WTC11 (cell line): ENCODE results near the gene RAPGEF6. TPM values are rescaled to one million over a fixed set of nuclear protein-coding genes. Genes with fewer than 3 reads are reported as not detected.

Experiments
- ATAC-seq: fragments of 200-7000 bp; cut with Tn5 transposase; 2 replicates; pipeline ENCODE4 v1.10.0; 2021; ENCODE audit warnings: mild to moderate bottlenecking, moderate library complexity
- CTCF ChIA-PET: fragments of 300-600 bp; sonication (Branson Sonifier 250); formaldehyde crosslinking; loops from one replicate; lab custom pipeline; 2021; ENCODE audit warnings: antibody characterized with exemption; lab: Charles Lee
- POLR2A ChIA-PET: fragments of 350-600 bp; sonication (Branson Sonifier 250); formaldehyde crosslinking; loops from one replicate; lab custom pipeline; 2021; ENCODE audit warnings: antibody characterized with exemption; lab: Charles Lee
- DNase-seq: peaks from one replicate; pipeline ENCODE4 v3.0.0; 2021; ENCODE audit warnings: low spot score
- H3K27ac Mint-ChIP-seq: 2 replicates; pipeline ENCODE4 v1.8.0; 2021; ENCODE audit warnings: mixed read lengths
- H3K27me3 Mint-ChIP-seq: 2 replicates; pipeline ENCODE4 v1.8.0; 2021; ENCODE audit warnings: low read depth, mild to moderate bottlenecking, moderate library complexity, mixed read lengths
- H3K36me3 Mint-ChIP-seq: 2 replicates; pipeline ENCODE4 v1.8.0; 2021; ENCODE audit warnings: mixed read lengths
- H3K4me1 Mint-ChIP-seq: 2 replicates; pipeline ENCODE4 v1.8.0; 2022; ENCODE audit warnings: mixed read lengths
- H3K4me3 Mint-ChIP-seq: 2 replicates; pipeline ENCODE4 v1.8.0; 2021; ENCODE audit warnings: mild to moderate bottlenecking, moderate library complexity, mixed read lengths
- H3K9me3 Mint-ChIP-seq: 2 replicates; pipeline ENCODE4 v1.8.0; 2021; ENCODE audit warnings: mixed read lengths
- CBFB ChIP-seq: sonication (generic); formaldehyde crosslinking; IDR thresholded peaks from 2 replicates; pipeline ENCODE4 v1.8.1; 2022; ENCODE audit warnings: mild to moderate bottlenecking, low read depth, missing genetic modification reagents
- FOXP1 ChIP-seq: sonication (generic); formaldehyde crosslinking; IDR thresholded peaks from 2 replicates; pipeline ENCODE4 v1.8.0; 2022; ENCODE audit warnings: missing genetic modification reagents, mild to moderate bottlenecking, moderate library complexity, borderline replicate concordance
- GABPB1 ChIP-seq: sonication (generic); formaldehyde crosslinking; IDR thresholded peaks from 2 replicates; pipeline ENCODE4 v1.8.1; 2023; ENCODE audit warnings: mild to moderate bottlenecking, missing genetic modification reagents
- GTF2I ChIP-seq: fragments of 250-450 bp; sonication (Bioruptor Pico); conservative IDR thresholded peaks from 2 replicates; pipeline ENCODE4 v1.4.0; 2021; ENCODE audit warnings: mild to moderate bottlenecking
- KAT7 ChIP-seq: sonication (generic); formaldehyde crosslinking; IDR thresholded peaks from 2 replicates; pipeline ENCODE4 v1.8.1; 2023; ENCODE audit warnings: missing genetic modification reagents, mild to moderate bottlenecking, borderline replicate concordance
- NR3C1 ChIP-seq: sonication (generic); formaldehyde crosslinking; conservative IDR thresholded peaks from 2 replicates; pipeline ENCODE4 v1.8.1; 2023; ENCODE audit warnings: low read depth, mild to moderate bottlenecking, missing genetic modification reagents
- PRRX2 ChIP-seq: fragments of 250-450 bp; sonication (Bioruptor Pico); IDR thresholded peaks from 2 replicates; pipeline ENCODE4 v1.8.0; 2021; ENCODE audit warnings: mild to moderate bottlenecking
- ZNF138 ChIP-seq: sonication (generic); formaldehyde crosslinking; conservative IDR thresholded peaks from 2 replicates; pipeline ENCODE4 v1.8.1; 2022; ENCODE audit warnings: mild to moderate bottlenecking, moderate library complexity, missing genetic modification reagents
- ZNF219 ChIP-seq: sonication (generic); formaldehyde crosslinking; IDR thresholded peaks from 2 replicates; pipeline ENCODE4 v1.8.0; 2023; ENCODE audit warnings: missing genetic modification reagents, mild to moderate bottlenecking, borderline replicate concordance
- ZNF671 ChIP-seq: fragments of 250-450 bp; sonication (Bioruptor Pico); IDR thresholded peaks from 2 replicates; pipeline ENCODE4 v1.8.0; 2021; ENCODE audit warnings: mild to moderate bottlenecking
- total RNA-seq: library from RNA; stranded (reverse); gene quantifications from 3 replicates; pipeline ENCODE4 v1.2.3, GENCODE V29; 2021
- TF ChIP-seq, protein P1 (sequence below): sonication (generic); formaldehyde crosslinking; IDR thresholded peaks from 2 replicates; pipeline ENCODE4 v1.8.1; 2023; ENCODE audit warnings: mild to moderate bottlenecking, missing genetic modification reagents
- TF ChIP-seq, protein P2 (sequence below): sonication (generic); formaldehyde crosslinking; IDR thresholded peaks from 2 replicates; pipeline ENCODE4 v1.8.1; 2022; ENCODE audit warnings: mild to moderate bottlenecking, moderate library complexity, missing genetic modification reagents
- TF ChIP-seq, protein P3 (sequence below): sonication (generic); formaldehyde crosslinking; IDR thresholded peaks from 2 replicates; pipeline ENCODE4 v1.8.1; 2023; ENCODE audit warnings: mild to moderate bottlenecking, missing genetic modification reagents, borderline replicate concordance
- TF ChIP-seq, protein P4 (sequence below): sonication (generic); formaldehyde crosslinking; IDR thresholded peaks from 2 replicates; pipeline ENCODE4 v1.8.0; 2023; ENCODE audit warnings: missing genetic modification reagents, mild to moderate bottlenecking, borderline replicate concordance
- TF ChIP-seq, protein P5 (sequence below): sonication (generic); formaldehyde crosslinking; IDR thresholded peaks from 2 replicates; pipeline ENCODE4 v1.8.1; 2022; ENCODE audit warnings: low read depth, mild to moderate bottlenecking, moderate library complexity, missing genetic modification reagents, borderline replicate concordance
- TF ChIP-seq, protein P6 (sequence below): sonication (generic); formaldehyde crosslinking; IDR thresholded peaks from 2 replicates; pipeline ENCODE4 v1.8.0; 2022; ENCODE audit warnings: mild to moderate bottlenecking, missing genetic modification reagents

Gene RAPGEF6
- total RNA-seq, 1 experiment from 2014 or later: 18.0 TPM

DNA sequence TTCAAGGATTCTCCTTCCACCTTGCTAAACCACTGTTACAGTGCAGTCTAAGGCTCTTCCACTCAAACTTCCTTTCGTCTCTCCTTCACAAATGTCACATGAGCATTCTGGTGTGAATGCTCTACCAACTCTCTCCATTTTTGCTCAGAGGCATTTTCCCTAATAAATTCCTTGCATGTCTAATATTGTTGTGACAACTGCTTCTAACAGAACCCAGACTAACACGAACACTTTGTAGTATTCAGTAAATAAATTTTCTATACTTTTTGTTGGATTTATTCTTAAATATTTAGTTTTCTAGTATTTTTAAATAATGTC, 24.0 kb downstream of the RAPGEF6 start (continued):
- TF ChIP-seq, protein P1, sequence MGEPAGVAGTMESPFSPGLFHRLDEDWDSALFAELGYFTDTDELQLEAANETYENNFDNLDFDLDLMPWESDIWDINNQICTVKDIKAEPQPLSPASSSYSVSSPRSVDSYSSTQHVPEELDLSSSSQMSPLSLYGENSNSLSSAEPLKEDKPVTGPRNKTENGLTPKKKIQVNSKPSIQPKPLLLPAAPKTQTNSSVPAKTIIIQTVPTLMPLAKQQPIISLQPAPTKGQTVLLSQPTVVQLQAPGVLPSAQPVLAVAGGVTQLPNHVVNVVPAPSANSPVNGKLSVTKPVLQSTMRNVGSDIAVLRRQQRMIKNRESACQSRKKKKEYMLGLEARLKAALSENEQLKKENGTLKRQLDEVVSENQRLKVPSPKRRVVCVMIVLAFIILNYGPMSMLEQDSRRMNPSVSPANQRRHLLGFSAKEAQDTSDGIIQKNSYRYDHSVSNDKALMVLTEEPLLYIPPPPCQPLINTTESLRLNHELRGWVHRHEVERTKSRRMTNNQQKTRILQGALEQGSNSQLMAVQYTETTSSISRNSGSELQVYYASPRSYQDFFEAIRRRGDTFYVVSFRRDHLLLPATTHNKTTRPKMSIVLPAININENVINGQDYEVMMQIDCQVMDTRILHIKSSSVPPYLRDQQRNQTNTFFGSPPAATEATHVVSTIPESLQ (CRISPR knock-in tag): no peak

DNA sequence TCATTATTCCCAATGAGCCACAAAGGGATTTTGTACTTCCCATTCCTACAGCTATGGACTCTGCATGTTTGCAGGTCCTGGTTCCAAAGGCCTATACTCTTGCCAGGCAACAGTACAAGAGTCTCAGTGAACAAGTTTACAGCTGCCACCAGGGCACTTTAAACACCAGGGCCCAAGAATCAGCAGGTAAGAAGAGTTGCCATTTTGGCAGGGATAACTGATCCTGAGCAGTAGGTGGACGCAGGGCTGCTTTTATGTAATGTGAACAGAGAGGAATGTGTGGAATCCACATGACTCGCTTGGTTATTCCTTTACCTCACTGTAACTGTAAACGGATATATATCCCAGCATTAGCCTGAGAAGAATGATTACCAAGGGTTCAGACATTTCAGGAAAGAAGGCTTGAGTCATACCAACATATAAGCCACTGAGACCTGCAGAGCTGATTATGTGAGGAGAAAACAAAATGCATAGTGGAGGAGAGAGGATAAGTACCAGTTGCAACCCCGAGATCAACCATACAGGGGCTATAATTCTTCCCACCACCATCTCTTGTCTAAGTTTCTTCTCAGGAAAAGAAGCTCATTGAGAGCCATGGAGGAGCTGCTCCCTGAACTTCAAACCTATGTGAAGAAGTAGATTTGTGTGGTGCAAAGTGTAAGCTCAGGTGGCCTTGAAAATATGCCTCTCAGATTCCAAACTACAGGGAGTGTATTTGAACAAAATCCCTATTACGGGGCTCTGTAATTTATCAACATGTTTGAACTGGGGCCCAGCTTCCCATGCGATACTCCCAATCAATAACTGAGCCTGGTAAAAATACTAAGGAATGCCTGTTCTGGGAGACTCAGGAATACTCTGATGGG, 24.6 kb downstream of the RAPGEF6 start:
- H3K36me3 Mint-ChIP-seq: no peaks in the 10 kb centered on the region
- ChIA-PET CTCF (interaction anchor here (0.5 kb wide), 1 partner anchor 276 kb away, joined by 3 read pairs; no protein-coding TSS in a partner anchor), POLR2A (interaction anchor here (1.9 kb wide), 1 partner anchor 187 kb away, joined by 4 read pairs; the partner anchor contains the start of gene FNIP1)
- no peaks in the 10 kb centered on the region for H3K9me3 Mint-ChIP-seq
- no peak overlapping the region for H3K4me3 Mint-ChIP-seq
- ATAC-seq (peak; percentile 46; the same call in 1 of the 2 replicates), DNase-seq (no peak)
- no peaks in the 10 kb centered on the region for H3K27me3 Mint-ChIP-seq
- TF ChIP-seq, protein P2, sequence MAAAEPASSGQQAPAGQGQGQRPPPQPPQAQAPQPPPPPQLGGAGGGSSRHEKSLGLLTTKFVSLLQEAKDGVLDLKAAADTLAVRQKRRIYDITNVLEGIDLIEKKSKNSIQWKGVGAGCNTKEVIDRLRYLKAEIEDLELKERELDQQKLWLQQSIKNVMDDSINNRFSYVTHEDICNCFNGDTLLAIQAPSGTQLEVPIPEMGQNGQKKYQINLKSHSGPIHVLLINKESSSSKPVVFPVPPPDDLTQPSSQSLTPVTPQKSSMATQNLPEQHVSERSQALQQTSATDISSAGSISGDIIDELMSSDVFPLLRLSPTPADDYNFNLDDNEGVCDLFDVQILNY (CRISPR knock-in tag): no peak
- no peak for TF ChIP-seq FOXP1 (CRISPR knock-in tag)
- TF ChIP-seq GABPB1 (CRISPR knock-in tag): no peak
- no peak for TF ChIP-seq ZNF138
- TF ChIP-seq, protein P3, sequence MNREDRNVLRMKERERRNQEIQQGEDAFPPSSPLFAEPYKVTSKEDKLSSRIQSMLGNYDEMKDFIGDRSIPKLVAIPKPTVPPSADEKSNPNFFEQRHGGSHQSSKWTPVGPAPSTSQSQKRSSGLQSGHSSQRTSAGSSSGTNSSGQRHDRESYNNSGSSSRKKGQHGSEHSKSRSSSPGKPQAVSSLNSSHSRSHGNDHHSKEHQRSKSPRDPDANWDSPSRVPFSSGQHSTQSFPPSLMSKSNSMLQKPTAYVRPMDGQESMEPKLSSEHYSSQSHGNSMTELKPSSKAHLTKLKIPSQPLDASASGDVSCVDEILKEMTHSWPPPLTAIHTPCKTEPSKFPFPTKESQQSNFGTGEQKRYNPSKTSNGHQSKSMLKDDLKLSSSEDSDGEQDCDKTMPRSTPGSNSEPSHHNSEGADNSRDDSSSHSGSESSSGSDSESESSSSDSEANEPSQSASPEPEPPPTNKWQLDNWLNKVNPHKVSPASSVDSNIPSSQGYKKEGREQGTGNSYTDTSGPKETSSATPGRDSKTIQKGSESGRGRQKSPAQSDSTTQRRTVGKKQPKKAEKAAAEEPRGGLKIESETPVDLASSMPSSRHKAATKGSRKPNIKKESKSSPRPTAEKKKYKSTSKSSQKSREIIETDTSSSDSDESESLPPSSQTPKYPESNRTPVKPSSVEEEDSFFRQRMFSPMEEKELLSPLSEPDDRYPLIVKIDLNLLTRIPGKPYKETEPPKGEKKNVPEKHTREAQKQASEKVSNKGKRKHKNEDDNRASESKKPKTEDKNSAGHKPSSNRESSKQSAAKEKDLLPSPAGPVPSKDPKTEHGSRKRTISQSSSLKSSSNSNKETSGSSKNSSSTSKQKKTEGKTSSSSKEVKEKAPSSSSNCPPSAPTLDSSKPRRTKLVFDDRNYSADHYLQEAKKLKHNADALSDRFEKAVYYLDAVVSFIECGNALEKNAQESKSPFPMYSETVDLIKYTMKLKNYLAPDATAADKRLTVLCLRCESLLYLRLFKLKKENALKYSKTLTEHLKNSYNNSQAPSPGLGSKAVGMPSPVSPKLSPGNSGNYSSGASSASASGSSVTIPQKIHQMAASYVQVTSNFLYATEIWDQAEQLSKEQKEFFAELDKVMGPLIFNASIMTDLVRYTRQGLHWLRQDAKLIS (CRISPR knock-in tag): no peak
- TF ChIP-seq, protein P4, sequence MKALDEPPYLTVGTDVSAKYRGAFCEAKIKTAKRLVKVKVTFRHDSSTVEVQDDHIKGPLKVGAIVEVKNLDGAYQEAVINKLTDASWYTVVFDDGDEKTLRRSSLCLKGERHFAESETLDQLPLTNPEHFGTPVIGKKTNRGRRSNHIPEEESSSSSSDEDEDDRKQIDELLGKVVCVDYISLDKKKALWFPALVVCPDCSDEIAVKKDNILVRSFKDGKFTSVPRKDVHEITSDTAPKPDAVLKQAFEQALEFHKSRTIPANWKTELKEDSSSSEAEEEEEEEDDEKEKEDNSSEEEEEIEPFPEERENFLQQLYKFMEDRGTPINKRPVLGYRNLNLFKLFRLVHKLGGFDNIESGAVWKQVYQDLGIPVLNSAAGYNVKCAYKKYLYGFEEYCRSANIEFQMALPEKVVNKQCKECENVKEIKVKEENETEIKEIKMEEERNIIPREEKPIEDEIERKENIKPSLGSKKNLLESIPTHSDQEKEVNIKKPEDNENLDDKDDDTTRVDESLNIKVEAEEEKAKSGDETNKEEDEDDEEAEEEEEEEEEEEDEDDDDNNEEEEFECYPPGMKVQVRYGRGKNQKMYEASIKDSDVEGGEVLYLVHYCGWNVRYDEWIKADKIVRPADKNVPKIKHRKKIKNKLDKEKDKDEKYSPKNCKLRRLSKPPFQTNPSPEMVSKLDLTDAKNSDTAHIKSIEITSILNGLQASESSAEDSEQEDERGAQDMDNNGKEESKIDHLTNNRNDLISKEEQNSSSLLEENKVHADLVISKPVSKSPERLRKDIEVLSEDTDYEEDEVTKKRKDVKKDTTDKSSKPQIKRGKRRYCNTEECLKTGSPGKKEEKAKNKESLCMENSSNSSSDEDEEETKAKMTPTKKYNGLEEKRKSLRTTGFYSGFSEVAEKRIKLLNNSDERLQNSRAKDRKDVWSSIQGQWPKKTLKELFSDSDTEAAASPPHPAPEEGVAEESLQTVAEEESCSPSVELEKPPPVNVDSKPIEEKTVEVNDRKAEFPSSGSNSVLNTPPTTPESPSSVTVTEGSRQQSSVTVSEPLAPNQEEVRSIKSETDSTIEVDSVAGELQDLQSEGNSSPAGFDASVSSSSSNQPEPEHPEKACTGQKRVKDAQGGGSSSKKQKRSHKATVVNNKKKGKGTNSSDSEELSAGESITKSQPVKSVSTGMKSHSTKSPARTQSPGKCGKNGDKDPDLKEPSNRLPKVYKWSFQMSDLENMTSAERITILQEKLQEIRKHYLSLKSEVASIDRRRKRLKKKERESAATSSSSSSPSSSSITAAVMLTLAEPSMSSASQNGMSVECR (CRISPR knock-in tag): no peak
- TF ChIP-seq GTF2I (CRISPR knock-in tag): no peak
- TF ChIP-seq, protein P1 (CRISPR knock-in tag): no peak
- TF ChIP-seq PRRX2 (CRISPR knock-in tag): no peak
- TF ChIP-seq, protein P5, sequence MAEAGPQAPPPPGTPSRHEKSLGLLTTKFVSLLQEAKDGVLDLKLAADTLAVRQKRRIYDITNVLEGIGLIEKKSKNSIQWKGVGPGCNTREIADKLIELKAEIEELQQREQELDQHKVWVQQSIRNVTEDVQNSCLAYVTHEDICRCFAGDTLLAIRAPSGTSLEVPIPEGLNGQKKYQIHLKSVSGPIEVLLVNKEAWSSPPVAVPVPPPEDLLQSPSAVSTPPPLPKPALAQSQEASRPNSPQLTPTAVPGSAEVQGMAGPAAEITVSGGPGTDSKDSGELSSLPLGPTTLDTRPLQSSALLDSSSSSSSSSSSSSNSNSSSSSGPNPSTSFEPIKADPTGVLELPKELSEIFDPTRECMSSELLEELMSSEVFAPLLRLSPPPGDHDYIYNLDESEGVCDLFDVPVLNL (CRISPR knock-in tag): no peak
- no peak for TF ChIP-seq KAT7 (CRISPR knock-in tag)
- TF ChIP-seq, protein P6, sequence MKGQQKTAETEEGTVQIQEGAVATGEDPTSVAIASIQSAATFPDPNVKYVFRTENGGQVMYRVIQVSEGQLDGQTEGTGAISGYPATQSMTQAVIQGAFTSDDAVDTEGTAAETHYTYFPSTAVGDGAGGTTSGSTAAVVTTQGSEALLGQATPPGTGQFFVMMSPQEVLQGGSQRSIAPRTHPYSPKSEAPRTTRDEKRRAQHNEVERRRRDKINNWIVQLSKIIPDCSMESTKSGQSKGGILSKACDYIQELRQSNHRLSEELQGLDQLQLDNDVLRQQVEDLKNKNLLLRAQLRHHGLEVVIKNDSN (CRISPR knock-in tag): no peak
- no peak for TF ChIP-seq NR3C1 (CRISPR knock-in tag)
- TF ChIP-seq ZNF671 (CRISPR knock-in tag): no peak
- no peak for TF ChIP-seq ZNF219 (CRISPR knock-in tag)
- TF ChIP-seq CBFB (CRISPR knock-in tag): no peak
- H3K27ac Mint-ChIP-seq: peak overlapping the region; percentile 61; the same call in 1 of the 2 replicates
- H3K4me1 Mint-ChIP-seq: peaks cover 42% of the 10 kb centered on the region
